GM18868 (cell line): ENCODE data around the gene PHYHD1.
A peak's percentile ranks its signal among the peaks of the same experiment; 100 is the strongest.

Experiments used
- ATAC-seq: cut with Tn5 transposase; IDR thresholded peaks from one replicate; pipeline ENCODE4 v1.9.1; 2021; ENCODE audit warnings: mild to moderate bottlenecking, moderate library complexity; ENCODE audit not compliant: unreplicated experiment

Gene PHYHD1

DNA sequence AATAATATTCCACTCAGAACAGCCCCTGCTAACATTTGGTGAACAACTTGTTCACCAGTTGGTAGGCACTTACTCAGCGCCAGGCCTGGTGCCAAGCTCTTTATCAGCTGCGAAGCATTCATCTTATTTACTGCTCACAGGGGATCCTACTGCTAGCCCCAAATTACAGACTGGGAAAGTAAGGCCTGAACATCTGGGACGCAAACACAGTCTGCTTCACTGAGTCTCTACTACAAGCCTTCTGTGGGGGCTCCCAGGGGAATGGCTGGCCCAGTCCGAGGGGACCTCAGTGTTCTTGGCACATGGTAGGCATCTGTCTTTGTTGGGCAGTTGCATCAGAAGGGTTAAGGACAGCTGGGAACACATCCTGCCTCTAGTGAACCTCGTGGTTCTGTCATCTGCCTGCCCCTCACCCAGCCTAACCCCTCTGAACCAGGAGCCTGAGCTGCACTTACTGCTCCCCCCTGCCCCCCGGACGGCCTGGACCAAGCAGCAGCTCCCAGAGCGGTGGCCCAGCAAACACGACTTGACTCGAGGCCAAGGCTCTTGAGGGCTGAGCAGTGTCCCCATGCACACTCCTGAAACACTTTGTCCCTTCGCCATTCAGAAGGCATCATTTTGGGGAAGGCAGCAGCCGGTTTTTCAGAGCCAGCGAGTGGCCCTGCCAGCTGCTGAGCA lies at the start of gene PHYHD1:
Gene PHYHD1 (plus strand): TSS at position 602 of the 678 bp plus-strand sequence. CDS start 1,342 bp downstream, outside the sequence.
- ATAC-seq: no peak

DNA sequence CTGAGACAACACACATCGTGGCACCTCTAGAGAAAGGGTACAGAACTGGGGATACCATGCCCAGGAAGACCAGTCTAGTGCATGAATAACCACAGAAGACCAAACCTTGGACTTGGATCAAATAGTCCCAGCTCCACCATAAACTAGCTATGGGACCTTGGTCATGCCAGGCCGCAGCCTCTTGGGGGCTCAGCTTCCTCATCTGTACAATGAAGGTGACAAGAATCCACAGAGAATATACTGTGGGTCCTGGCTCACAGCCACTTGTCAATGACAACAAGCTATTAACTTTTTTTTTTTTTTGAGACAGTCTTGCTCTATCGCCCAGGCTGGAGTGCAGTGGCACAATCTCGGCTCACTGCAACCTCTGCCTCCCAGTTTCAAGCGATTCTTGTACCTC lies 42.9 kb upstream of the PHYHD1 start:
- ATAC-seq: no peak

- ATAC-seq: peak; percentile 85
These were observed 38.7 kb upstream of the PHYHD1 start, which contains the start of the genes KYAT1 and LRRC8A for GRCh38 chr9:128881884-128882676. Gene KYAT1 (minus strand): TSS chr9:128881950. CDS start chr9:128845405, 36,545 bp downstream. Gene LRRC8A (plus strand): TSS chr9:128882133. CDS start chr9:128907165, 25,032 bp downstream.

- no peak for ATAC-seq
These were observed 37.8 kb upstream of the PHYHD1 start for GRCh38 chr9:128882677-128883603.

DNA sequence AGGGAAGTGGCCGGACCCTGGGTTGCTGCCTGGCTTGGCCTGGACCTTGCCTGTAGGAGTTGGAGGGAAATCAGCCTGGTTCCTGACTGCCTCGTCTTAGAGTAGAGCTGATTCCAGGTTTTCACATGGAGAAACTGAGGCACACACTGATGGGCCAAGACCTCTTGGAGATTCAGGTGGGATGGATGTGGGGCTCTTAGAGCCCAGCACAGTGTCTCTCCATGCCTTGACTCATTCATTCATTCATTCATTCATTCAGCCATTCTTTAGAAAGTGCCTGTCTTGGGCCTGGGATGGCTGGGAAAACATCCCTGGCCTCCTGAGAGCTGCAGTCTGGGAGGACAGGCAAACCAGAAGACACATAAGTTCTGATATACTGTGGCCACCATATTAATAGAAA lies 36.6 kb upstream of the PHYHD1 start:
- no peak for ATAC-seq

- ATAC-seq: no peak
These were observed 35.4 kb upstream of the PHYHD1 start for GRCh38 chr9:128885376-128885775.

GRCh38 chr9:128885798-128886197 lies 35.0 kb upstream of the PHYHD1 start:
- no peak for ATAC-seq

- no peak for ATAC-seq
These were observed 34.4 kb upstream of the PHYHD1 start for GRCh38 chr9:128886211-128886891.

DNA sequence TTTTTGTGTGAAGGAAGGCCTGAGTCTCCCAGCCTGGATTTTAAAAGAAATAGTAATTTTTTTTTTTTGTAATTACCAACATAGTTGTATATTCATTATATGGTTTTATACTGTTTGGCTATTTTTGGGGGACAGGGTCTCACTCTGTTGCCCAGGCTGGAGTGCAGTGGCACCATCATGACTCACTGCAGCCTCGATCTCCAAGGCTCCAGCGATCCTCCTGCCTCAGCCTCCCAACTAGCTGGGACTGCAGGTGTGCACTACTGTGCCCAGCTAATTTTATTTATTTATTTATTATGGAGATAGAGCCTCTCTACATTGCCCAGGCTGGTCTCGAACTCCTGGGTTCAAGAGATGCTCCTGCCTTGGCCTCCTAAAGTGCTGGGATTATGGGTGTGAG lies 33.7 kb upstream of the PHYHD1 start:
- no peak for ATAC-seq

DNA sequence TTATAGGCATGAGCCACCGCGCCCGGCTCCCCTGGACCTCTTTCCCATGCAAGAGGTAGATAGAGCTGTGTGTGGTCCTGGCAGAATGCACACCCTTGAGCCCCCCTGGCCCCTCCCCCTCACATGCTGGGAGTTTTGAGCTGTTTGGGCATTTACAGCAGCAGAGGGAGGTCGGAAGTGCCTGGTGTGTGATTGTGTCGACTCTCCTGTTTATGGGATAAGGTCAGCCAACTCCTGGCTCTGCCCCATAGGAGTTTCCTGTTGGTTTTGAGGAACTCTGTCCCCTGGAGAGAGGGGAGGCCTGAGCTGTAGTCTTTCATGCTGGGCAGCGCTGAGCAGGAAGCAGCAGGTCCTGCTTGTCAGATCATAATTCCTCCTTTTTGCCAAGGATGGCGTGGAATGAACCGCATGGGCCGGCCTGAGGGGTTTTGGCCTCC lies 32.9 kb upstream of the PHYHD1 start:
- no peak for ATAC-seq

DNA sequence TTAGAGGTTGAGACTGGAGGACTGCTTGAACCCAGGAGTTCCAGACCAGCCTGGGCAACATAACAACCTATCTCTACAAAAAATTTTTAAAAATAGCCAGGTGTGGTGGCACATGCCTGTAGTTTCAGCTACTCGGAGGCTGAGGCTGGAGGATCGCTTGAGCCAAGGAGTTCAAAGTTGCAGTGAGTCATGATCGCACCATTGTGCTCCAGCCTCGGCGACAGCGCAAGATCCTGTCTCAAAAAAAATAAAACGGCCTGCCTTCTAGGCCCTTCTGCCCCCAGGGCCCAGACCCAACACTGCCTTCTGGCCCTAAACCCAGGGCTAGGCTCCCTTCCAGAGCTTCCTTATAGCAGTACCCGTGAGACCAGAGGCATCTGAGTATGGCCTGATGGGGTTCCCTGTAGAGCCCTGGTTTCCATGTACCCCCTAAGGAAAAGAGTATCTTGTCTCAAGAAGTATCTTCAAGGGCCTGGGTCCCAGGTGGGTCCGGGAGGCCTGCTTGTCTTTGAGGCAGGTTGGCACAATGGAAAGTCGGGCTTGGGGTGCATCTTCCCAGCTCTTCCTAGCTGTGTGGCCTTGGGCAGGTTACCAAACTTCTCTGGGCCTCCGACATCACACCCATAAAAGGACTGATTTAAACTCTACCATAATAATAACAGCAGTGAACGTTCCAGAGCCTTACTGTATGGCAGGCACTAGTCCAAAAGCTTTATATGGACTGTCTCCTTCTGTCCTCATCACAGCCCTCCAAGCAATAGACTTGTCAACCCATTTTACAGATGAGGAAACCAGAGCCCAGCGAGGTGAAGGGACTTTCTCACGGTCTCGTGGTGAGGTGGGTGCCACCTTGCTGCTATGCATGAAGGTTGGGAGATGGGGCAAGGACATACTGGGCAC lies 29.2 kb upstream of the PHYHD1 start:
- ATAC-seq: no peak

DNA sequence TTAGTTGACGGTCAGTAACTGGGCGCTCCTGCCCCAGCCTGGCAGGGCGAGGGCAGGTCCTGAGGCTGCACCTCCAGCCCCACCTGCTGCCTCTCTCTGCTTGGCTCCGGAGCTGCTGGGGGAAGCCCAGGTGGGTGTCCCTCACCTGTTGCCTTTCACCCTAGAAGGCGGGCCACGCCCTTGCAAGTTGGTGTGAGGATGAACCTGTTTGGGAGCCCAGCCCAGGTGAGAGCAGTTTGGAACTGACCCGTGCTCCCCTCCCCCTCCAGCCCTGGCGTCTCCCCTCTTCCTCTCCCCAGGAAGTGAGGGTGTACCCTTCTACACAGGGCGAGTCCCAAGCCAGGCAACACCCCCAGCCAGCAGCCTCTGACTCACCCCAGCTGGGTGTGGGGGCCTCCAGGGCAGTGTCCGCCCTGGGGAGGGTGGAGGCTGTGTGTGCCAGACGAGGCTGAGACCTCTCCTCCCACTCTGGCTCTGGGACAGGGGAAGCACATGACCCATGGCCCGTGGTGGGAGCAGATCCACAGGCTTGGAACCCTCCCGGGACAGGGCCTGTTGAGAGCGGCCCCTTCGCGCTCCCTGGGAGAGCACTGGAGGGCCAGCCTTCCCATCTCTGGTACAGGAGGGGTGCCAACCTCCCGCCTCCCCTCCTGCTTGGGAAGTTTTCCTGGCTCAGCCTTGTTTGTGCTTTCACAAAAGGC lies 28.4 kb upstream of the PHYHD1 start:
- ATAC-seq: no peak

- ATAC-seq: no peak
These were observed 27.4 kb upstream of the PHYHD1 start for GRCh38 chr9:128893354-128893753.

GRCh38 chr9:128894764-128895163 lies 26.0 kb upstream of the PHYHD1 start:
- ATAC-seq: no peak

DNA sequence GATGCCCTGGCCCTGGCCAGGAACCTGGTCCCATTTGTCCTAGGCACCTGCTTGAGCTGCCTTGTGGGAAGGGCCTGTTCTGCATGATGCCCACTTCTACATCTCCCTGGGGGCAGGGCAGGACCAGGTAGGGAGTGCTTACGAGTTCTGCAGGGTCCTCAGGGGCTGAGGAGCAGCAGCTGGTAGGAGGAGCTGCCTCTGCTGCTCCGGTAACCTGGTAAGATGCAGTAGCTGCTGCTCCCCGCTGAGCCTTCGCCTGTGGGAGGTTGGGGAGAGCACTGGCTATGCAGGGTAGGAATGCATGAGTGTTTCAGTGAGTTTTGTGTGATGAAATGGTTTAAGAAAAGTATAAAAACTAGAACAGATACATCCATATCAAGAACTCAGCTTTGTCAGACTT lies 25.2 kb upstream of the PHYHD1 start:
- no peak for ATAC-seq

- no peak for ATAC-seq
These were observed 22.4 kb upstream of the PHYHD1 start for GRCh38 chr9:128898382-128898781.

- no peak for ATAC-seq
These were observed 21.8 kb upstream of the PHYHD1 start for GRCh38 chr9:128898845-128899565.
